GM18511 (cell line): Measurements from ENCODE around the gene P2RY2.
"Not testable (repeated sequence)": the region's sequence is repeated elsewhere in the genome, so short reads cannot be mapped to it uniquely, and the experiment has no call there.

Source experiments
- ATAC-seq: cut with Tn5 transposase; IDR thresholded peaks from one replicate; pipeline ENCODE4 v1.9.1; 2021; ENCODE audit warnings: mild to moderate bottlenecking, moderate library complexity; ENCODE audit not compliant: unreplicated experiment

P2RY2 gene

GRCh38 chr11:73226297-73227006 lies 8.4 kb downstream of the P2RY2 start:
- no peak for ATAC-seq

GRCh38 chr11:73227571-73228211 lies 9.6 kb downstream of the P2RY2 start:
- no peak for ATAC-seq

GRCh38 chr11:73228268-73229134 lies 10.4 kb downstream of the P2RY2 start:
- no peak for ATAC-seq

- ATAC-seq: no peak
Observed at GRCh38 chr11:73229321-73229895, 11.3 kb downstream of the P2RY2 start.

GRCh38 chr11:73229896-73230875 lies 12.1 kb downstream of the P2RY2 start:
- ATAC-seq: no peak

- no peak for ATAC-seq
Observed at GRCh38 chr11:73230931-73231330, 12.8 kb downstream of the P2RY2 start.

GRCh38 chr11:73232487-73232886 lies 14.4 kb downstream of the P2RY2 start:
- not testable (repeated sequence) for ATAC-seq

- no peak for ATAC-seq
Observed at GRCh38 chr11:73233211-73233610, 15.1 kb downstream of the P2RY2 start.

- no peak for ATAC-seq
Observed at GRCh38 chr11:73233692-73234470, 15.8 kb downstream of the P2RY2 start.

- no peak for ATAC-seq
Observed at GRCh38 chr11:73234471-73235181, 16.5 kb downstream of the P2RY2 start.

GRCh38 chr11:73235236-73235786 lies 17.2 kb downstream of the P2RY2 start:
- ATAC-seq: no peak

GRCh38 chr11:73236205-73236765 lies 18.2 kb downstream of the P2RY2 start:
- no peak for ATAC-seq

GRCh38 chr11:73236854-73237253 lies 18.8 kb downstream of the P2RY2 start:
- ATAC-seq: no peak

- no peak for ATAC-seq
Observed at GRCh38 chr11:73237471-73238290, 19.6 kb downstream of the P2RY2 start.

GRCh38 chr11:73239111-73239521 lies 21.0 kb downstream of the P2RY2 start:
- no peak for ATAC-seq

- ATAC-seq: no peak
Observed at GRCh38 chr11:73239571-73240189, 21.6 kb downstream of the P2RY2 start.
